ENCODE data around the gene ADGRG7.

The ADGRG7 gene

GRCh38 chr3:100600181-100601042, 9.0 kb upstream of the ADGRG7 start:
- no peak for DNase-seq (ENCODE audit: low spot score)

DNA sequence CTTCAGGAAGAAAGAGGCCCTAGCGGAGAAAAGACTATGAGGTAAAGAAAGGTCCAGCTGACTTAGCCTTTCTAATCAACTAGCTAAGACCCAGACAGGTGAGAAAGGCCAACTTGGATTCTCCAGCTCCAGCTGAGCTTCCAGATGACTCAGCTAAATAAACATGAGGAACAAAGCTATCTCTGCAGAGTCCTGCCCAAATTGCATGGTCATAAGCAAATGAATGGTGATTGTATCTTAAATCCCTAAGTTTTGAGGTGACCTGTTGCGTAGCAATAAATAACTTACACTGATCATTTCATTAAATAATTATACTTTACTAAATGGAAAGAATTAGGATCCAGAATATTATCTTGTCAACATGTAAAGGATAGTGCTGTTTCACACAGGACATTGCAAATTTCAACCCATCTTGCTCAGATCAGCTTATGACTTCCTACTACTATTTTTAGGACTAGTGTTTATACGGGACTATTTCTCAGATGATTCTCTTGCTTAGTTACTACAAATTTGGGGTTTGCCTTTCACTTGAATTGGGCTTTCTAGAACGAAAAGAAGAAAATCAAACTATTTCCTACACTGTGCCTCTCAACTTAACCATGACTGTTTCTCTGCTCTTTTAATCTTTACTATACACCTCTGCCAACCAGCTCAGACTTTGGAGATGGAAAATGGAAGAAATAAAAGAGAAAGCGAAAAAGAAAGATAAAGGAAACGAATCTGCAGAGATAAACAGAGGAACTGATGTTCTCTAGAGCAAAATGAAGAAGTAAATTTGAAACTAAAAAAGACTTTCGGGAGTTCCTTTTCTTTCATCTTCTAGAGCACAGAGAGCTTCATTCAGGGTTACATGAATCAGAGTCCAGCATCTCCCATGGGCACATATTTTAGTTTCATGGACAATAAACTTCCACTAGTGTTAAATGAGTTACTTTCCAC, 6.6 kb upstream of the ADGRG7 start:
- no peak for DNase-seq (ENCODE audit: low spot score)

DNA sequence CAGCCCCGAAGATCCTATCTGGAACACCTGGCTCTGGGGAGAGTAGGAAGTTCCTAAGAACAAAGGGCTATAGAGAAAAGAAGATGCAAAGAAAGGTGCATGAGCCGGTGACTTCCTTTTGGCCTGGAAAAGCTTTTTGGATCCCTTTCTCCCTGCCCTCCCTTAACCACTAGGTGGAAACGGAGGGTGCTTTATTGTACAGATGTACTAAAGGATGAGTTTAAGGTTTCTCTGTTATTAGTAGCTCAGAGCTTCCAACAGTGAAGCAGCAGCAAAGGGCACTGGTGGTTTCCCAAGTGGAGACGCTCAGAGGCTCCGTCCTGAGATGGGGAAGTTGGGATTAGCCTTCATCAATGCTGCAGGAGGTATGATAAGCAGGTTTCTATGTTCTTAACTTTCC, 5.9 kb upstream of the ADGRG7 start:
- DNase-seq (ENCODE audit: low spot score), result no peak

- DNase-seq (ENCODE audit: low spot score), result no peak
Measured at GRCh38 chr3:100605358-100605757, 4.0 kb upstream of the ADGRG7 start.

DNA sequence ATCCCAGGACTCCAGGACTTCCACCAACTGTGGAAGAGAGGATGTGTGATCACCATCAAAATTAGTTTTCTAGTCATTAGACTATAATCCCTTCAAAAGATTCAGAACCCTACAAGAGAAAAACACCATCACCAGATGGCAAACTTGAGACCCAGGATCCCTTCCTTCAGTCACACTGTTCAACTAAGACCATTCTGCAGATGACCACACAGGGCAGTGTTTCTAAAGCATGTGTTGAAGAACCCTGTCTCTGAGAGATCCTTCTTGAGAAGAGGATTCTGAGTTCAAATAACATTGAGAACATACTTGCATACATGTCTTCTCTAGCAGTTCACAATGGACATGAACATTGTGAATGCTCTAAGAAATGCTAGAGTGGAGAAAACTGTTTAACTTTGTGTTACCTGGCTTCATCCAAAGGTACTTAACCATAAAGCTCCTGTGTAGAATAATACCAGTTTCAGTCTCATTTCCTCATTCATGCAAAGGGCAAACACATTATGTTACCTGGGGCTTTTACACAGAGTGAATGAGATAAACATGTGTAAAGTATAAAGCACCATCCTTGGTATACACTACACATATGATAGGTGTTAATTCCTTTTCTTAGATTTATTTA, 2.4 kb upstream of the ADGRG7 start:
- no peak for DNase-seq (ENCODE audit: low spot score)

- peak; percentile 17 for DNase-seq (ENCODE audit: low spot score)
Measured at GRCh38 chr3:100609963-100610362, 562 bp downstream of the ADGRG7 start.

GRCh38 chr3:100611221-100611620, 1.8 kb downstream of the ADGRG7 start:
- DNase-seq (ENCODE audit: low spot score), result no peak

DNA sequence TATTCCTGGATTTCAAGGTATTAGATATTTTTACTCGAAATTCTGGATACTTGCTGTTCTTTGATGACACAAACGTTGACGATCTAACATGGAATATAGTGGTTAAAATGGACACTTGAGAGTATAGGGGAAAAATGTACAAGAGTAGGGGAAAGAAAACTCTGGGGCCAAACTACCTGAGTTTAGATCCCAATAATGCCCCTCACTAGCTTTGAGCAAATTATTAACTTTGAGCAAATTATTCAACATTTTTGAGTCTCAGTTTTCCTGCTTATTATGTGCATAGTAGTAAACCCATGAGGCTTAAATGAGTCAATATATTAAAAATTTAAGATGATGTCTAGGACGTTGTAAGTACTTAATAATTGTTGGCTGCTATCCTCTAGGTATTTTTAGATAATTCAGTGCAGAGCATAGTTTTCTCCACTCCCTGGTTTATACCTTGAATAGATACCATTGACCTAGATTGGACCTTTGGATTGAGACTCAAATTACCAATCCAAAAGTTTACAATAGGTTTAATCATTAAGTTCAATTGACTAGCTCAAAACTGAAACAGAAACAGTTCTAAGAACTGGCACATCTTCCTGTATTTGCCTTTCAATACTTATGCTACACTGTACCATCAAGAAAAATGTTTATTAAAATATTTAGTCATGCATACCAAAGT, 4.5 kb downstream of the ADGRG7 start:
- DNase-seq (ENCODE audit: low spot score), result no peak

DNA sequence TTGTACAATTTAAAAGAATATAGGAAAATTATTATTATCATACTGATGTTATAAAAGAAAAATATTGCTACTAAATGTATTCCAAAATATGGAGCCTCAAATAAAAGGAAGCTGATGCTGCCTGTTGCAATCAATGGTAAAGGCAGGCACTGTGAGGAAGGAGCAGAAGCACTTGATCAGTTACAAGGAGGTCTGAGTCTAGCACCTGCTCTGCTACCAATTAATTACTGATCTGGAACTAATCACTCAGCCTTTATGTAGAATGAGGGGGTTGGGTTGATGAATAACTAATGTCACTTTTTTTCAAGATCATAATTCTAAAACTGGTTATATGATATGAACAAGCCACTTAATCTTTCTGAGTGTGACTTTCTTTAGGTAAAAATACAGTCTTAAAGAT, 5.5 kb downstream of the ADGRG7 start:
- no peak for DNase-seq (ENCODE audit: low spot score)

- DNase-seq (ENCODE audit: low spot score), result no peak
Measured at GRCh38 chr3:100615684-100616083, 6.3 kb downstream of the ADGRG7 start.

GRCh38 chr3:100621251-100621650, 11.8 kb downstream of the ADGRG7 start:
- no peak for DNase-seq (ENCODE audit: low spot score)

DNA sequence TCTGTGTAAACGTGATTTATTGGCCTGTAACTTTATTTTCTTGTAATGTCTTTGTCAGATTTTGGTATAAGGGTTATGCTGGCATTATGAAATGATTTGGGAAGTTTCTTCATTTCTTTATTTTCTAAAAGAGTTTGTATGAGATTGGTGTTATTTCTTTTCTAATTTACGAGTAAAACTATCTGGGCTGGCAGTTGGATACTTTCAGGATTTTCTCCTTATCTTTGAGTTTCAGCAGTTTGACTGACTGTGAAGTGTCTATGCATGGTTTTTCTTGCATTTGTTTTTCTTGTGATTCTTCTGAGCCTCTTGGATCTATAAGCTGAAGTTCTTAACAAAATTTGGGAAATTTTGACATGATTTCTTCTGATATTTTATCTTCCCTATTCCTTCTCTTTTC, 18.1 kb downstream of the ADGRG7 start:
- DNase-seq (ENCODE audit: low spot score), result no peak

DNA sequence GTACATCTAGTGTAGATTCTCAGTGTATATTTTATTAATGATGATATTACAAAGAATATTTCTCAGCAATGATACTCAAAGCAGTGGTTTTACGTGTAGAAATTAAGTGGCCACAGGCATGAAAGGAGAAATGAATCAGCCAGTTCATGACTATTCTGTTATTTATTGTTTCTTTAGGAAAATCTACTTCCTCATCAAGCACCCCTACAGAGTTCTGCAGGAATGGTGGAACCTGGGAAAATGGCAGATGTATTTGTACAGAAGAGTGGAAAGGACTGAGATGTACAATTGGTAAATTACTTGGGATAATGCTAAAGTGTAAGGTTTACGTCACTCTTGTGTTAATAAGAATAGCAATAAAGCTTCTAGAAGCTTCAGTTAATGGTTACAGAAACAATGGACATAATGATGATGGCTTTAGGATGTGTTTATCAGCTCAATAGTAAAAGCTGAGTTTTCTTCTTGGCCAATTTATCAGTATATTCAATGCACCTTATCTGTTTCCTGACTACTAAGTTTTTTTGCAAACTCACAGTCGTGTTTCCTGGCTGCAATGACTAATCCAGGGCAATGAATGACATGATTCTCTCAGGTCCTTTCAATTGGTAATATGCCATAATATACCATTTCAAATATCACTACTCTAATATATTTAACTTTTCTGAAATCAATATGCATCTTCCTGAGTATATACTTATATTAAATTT, 20.2 kb downstream of the ADGRG7 start:
- no peak for DNase-seq (ENCODE audit: low spot score)

DNA sequence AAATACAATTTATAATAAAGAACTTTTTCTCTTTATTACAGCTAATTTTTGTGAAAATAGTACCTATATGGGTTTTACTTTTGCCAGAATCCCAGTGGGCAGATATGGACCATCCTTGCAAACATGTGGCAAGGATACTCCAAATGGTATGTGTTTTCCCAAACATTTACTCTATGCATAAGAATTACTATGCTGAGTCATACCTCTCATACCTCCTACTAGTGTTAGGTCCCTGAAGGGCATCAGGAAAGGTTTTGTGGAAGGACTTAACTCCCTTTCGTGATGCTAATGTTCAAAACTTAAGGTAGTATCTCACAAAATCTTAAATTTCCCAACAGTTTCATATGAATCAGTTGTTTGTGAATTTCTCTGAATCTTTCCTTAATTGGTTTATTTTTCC, 21.3 kb downstream of the ADGRG7 start:
- DNase-seq (ENCODE audit: low spot score), result no peak

DNA sequence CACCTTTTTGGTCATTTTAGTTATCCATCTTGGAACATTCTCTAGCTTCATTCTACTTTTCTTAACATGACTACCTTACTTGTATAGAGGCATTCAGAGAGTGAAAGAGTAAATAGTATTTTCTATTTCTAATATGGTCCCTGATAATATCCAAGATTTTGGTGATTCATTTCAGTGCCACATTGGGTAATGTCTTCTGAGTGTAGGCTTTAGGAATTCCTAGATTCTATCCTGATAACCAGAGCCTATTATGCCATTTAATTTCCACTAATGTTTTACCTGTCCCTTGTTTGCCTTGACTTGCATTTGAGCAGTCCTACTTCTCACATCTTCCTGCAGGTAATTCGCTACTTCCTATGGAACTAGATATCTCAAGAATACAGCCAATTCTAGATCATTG, 21.8 kb downstream of the ADGRG7 start:
- DNase-seq (ENCODE audit: low spot score), result no peak

DNA sequence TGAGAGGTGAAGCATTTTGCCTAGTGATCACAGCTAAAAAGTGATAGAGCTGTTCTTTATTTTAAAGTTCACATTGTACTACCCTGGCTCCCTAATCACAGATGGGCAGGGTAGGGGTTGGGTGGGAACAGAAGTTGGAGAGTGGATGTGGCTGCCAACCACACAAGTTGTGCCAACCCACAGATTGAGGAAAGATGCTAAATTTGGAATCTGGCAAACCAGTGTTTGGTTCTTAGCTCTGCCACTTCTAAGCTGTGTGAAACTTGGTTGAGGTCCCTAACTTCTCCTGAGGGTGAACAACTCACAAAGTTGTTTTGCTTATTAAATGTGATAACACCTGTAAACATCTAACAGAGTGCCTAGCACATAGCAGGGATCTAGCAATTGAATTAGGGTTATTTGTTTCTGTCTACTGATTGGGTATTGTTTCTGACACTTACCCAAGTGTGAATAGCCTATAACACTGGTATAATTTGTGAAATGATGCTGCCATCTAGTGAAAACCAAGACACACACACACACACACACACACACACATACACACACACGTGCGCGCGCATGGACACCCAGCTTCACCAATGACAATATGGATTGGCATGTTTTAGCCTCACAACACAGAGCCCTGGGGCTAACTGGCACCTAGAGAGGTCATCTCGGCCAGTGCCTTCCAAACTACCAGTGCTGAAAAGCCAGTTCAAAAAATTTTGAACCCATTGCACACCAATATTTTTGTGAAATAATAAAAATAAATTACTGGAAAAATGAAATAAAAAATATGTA, 25.3 kb downstream of the ADGRG7 start:
- DNase-seq (ENCODE audit: low spot score), result peak; percentile 35

DNA sequence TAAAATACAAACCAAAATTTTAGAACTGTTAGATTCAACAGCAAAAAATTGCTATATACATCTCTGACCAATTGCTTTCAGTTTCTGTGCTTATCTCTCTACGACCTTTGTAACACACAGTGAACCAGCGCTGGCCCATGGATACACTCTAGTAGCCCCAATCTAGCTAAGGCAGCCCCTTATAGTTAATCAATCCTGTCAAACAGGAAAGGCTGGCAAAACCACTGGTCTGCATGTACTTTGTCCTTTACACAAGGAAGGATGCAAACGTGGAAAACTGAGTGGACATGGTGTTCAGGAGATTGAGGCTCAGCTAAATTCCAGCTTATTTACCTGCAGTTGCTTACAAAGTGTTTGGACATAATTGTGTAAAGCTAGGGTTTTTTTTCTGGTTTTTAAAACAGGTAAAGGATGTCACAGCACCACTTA, 25.9 kb downstream of the ADGRG7 start:
- DNase-seq (ENCODE audit: low spot score), result no peak

DNA sequence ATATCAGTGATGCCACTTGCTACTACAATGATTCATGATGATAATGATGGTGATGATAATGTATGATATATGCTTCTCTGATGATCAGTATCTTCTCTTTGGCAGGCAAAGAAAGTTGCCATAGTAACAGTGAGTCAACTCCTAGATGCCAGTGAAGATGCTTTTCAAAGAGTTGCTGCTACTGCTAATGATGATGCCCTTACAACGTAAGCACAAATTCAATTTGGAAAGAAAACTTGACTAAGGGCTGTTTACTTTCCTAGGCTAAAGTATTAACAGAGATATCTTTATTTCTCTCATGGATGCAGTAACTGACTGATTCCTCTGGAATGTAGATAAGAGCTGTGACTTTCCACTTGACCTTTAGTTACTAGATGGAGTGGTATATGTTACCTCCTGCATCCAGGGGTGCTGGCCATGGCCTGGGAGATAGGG, 27.8 kb downstream of the ADGRG7 start:
- peak; percentile 43 for DNase-seq (ENCODE audit: low spot score)

DNA sequence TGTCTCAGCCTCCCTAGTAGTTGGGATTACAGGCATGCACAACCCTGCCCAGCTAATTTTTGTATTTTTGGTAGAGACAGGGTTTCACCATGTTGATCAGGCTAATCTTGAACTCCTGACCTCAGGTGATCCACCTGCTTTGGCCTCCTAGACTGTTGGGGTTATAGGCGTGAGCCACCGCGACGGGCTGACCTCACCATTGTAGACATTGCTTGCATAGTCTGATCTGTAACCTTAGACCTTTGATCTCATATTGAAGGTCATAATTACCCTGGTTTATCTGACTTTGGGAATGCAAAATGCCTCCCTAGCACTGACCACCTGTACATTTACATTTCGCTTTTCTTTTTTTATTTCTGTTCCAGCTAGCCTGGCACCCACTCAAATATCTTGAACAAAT, 31.2 kb downstream of the ADGRG7 start:
- no peak for DNase-seq (ENCODE audit: low spot score)

GRCh38 chr3:100641471-100642032, 32.2 kb downstream of the ADGRG7 start:
- DNase-seq (ENCODE audit: low spot score), result no peak
